Renal cortex interstitium (tissue), 11 donors: ENCODE data around the gene MANF. TPM values are rescaled to one million over a fixed set of nuclear protein-coding genes. Genes with fewer than 3 reads are reported as not detected.

Source experiments
- DNase-seq, 11 donors: peaks; one replicate each; pipeline ENCODE4 v3.0.0-alpha.2; 2013; ENCODE audit warnings: low read depth in 9 of 11, low spot score in 4 of 11; ENCODE audit errors: extremely low read depth in 1 of 11
- polyA plus RNA-seq, 3 donors: library from polyadenylated mRNA; unstranded; fragments of 120-200 nt; gene quantifications; one replicate each; pipeline ENCODE4 v1.2.1, GENCODE V29; 2013; ENCODE audit not compliant: insufficient read length in 3 of 3

The MANF gene
- polyA plus RNA-seq, 3 donors: 122 to 141 (median 129) TPM

DNA sequence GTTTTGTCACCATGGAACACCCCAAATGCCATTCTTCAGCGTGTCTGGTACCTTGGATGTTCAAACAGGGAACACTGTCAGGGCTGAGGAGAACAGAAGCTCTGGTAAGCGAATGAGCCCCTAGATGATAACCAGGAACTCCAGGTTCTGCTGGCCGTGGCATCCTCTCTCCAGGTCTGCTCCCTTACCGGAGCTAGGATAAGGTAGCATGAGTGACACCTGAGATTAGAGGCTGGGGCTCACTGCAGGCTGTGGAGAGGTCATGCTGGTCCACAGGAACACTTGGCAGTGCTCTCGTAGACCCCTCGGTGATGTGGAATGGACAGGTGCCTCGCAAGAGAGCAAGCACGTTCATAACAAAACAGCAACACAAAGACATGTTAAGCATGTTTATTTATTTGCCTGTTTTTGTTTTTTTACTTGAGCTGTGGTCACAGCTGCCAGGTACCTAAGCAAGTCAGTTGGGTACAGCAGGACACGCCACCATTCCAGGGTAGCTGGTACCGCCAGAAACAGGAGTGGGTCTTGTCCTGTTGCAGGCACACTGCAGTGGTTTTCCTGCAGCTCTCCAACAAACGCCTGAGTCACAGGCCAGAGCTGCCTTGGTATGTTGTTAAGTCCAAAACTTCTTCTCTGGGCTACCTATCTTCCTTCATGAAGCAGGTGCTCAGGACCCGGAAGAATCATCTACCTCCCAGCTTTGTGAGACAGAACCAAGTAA lies 10.6 kb downstream of the MANF start:
- no peak for DNase-seq

DNA sequence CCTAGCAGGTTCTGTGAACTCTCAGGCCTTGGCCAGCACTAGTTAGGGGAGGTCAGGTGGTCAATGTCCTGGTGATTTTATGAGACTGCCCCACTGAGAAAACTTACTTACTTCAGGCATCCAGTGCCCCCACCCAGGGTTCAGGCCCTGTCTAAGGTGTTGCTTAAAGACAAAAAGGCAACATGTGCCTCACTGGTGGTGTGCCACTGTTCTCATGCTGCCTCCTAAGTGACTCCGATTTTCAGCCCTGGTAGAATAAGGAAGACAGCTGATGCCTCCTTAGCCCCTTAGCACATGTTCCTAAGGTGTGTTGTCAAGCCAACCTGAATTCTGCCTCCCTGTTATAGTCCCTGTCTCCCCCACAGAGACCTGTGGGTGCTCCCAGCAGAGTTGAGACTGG lies 11.3 kb downstream of the MANF start:
- DNase-seq: no peak

DNA sequence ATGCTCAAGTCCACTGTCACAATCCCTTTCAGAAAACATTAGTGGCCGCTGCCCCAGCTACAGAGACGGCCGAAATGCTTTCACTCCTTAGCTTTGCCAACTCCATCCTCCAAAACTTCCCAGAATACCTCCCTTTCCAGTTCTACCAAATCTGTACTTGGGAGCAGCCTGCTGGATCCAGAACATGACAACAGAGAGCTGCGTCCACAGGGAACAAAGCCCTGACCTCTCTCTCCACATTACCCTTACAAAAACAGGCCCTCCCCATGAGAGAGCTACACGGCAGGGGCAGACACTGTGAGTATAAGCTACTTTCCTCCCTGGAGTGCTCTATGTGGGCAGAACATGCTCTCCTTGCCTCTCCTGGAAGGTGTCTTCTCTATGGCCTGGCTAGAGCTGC lies 12.3 kb downstream of the MANF start:
- no peak for DNase-seq

DNA sequence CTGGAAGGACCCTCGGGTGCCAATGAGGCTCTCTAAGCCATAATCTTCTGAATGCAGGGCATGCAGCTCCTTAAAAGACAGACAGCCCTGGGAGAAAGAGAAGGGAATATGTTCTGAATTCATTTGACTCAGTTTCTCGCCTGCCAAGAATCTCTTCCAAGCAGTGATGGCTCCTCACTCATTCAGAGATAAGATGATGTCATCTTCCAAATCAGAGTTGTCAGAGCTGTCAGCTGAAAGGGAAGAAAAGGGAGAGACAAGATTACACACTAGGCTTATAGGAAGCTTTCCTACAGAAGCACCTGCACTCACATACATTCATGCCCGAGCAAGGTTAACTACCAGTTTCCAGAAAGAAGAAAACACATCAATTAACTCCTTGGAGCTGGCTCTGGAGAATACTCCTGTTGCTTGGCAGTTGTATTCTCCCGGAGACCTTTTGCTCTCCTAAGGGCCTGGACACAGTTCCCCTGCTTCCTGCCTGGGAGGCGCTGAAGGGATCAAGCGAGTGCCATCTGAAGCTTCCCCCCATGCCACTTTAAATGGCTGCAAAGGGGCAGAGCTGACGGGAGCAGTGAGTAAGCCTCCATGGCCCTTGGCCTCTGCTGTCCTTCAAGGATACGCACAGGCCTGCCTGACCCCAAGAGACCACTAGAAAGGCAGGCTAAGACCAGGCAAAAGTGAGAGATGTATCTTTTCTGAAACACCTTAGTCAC lies 13.7 kb downstream of the MANF start:
- DNase-seq: no peak

DNA sequence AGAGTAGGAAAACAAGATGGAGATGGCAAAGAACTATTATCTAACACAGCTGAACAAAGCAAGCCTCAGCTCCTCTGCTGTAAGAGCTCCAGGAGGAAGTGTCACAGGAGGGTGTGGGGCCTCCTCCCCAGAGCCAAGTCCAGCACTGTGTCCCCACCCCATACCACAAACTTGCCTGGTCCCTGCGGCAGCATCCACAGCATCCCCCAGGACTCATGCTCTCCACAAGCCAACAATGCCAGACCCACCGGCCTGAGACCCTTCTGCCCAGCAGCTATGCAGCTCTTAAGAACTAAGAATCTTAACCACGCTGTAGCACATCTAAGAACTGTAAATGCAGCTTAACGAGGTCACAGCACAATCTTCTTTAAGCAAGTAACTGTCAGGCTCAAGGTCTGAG lies 15.1 kb downstream of the MANF start:
- DNase-seq: no peak

DNA sequence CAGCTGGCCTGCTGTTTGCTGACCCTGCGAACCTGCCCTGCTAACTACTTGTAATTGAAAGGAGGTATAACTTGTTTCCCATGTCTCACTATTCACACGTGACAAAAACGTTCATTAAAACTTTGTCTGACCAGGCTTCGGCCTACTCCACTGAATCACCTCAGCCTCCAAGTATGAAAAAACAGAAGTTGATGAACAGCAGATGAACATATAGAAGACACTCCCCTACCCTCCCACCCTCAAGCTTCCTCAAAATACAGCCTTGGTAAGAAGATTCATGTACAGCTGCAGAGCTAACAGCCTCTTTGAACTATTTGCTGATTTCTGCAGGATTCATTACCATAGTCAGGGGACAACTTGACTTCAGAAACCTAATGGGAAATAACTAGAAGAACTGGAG lies 16.6 kb downstream of the MANF start:
- DNase-seq: no peak

DNA sequence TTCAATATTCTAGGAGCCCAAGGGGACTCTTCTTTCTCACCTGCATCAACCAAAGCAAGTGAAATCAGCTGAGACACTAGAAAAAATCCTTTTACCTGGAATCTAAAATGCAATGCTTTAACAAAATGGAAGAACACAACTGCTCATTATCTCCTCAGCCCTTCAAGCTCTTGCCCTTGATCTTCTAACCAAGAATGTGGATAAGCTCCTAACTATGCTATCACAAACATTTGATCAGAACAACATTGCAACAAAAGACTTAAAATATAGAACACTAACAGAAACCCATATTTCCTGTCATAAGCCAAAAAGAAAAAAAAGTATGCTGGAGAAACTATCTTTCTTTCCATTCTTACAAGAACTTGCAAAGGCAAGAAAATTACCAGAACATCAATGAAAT lies 18.6 kb downstream of the MANF start:
- DNase-seq: no peak

DNA sequence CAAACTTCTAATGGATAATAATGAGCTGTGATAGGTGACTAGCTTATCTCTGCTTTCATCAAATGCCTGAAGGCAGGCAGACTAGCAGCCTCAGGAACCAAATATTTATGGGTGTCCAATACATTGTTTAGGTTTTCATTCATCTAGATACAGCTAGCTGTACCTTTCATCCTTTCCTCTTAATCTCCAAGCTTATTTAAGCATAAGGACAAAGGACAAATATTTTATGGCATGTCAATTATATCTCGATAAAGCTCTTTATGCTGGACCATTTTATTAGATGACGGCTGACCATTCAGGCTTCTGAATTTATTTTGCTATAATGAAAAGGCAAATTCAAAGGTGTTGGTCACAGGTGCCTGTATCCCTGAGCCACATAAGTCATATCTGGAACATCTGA lies 22.9 kb downstream of the MANF start:
- DNase-seq: no peak

DNA sequence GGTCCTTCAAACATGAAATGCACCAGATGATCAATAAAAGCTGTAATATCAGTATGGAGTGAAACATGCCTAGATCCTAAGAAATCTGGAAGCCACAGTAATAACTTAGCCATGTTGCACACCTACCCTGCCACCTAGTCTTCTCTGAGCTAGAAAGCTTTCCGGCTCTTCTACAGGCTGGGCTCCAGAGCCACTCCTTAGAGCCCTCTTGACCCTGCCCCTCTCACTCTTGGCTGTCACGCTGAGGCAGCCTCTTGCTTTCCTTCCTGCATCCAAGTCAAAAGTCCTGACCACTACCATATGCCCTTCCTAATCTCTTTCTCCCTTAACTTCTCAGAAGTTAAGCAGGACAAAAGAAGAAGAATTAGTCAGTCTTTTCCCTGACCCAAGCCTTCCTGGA lies 23.7 kb downstream of the MANF start:
- DNase-seq: no peak

DNA sequence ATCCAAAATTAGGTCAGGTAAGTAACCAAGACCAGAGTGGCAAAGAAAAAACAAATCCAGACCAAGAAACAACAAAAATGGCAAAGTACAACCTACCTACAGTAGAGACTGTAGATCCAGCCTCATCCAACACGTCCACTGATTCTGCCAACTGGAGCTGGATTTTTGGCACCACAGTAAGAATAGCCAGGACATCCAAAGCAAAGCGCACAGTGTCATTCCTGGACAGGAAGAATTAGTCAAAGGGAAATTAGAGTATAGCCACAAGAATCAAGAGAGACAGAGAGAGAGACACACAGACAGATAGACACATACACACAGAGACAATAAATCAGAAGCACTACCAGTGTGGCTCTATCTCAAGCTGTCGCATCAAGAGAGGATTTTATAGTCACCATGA lies 37.1 kb downstream of the MANF start:
- no peak for DNase-seq

DNA sequence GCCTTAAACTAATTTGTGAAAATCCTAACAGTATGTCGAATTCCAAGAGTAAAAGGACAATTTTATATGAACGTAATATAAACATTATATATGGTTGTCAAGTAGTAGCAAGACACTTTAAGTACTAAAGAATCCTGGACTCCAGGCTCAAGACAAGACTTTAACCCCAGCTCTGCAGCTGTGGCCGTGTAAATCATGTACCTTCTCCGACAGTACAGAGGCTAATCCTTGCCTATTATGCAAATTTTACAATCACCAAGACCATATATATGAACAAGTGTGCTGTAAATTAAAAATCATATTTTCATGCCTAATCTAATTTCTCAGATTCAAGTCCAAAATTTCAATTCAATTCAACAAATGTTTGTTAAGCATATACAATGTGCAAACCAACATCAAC lies 41.8 kb downstream of the MANF start:
- no peak for DNase-seq

DNA sequence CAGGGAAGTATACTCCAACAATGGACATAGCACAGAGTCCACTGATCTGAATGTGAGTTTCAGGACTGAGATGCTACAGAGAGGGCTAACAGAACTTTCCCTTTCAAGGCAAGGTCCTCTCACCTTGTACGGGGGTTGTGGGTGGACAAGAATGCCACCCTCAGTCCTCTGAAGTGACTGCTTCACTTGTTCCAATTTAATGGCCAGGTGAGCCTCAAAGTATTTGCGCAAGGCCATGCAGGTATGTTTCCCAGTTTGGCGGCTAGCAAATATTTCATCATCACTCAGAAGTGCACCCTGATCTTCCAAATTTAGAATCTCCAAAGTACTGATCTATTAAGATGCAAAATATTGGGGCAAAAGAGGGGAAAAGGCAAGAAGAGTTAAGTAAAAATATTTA lies 44.0 kb downstream of the MANF start:
- DNase-seq: no peak

DNA sequence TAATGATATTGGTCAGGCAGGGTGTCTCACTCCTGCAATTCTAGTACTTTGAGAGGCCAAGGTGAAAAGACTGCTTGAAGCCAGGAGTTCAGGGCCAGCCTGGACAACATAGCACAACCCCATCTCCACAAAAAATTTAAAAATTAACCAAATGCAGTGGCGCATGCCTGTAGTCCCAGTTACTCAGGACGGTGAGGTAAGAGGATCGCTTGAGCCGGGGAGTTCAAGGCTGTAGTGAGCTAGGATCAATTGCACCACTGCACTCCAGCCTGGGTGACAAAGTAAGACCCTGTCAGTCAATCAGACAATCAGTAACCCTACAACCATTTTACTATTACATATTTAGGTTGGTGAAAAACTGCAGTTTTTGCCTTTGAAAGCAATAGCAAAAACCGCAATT lies 49.0 kb downstream of the MANF start:
- DNase-seq: no peak

DNA sequence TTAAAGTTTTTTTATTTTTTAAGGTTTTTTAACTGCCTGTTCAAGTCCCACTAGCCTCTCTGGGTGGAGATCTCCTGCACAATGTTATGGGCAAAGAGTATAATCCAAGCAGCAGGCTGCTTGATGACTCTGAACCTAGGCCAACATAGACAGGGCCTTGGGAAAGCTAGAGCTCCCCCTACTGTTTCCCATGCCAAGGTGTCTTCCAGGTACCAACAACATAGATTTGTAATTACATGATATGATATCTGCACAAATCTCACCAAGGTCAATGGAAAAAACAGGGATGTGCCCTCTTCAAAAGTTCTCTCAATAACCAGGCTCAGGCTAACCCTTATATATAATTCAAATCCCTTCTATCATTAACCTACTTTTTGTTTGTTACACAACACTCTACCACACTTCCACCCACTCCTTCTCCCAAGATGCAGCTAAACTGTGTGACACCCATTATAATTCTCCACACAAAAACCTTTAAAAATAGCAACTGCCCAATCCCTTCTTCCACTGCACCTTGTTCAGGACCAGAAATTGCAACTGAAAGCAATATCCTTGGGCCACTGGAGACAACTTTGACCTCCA lies 49.7 kb downstream of the MANF start:
- DNase-seq: peak in 9 of 11 donors; percentile 2 to 18 (median 8)

DNA sequence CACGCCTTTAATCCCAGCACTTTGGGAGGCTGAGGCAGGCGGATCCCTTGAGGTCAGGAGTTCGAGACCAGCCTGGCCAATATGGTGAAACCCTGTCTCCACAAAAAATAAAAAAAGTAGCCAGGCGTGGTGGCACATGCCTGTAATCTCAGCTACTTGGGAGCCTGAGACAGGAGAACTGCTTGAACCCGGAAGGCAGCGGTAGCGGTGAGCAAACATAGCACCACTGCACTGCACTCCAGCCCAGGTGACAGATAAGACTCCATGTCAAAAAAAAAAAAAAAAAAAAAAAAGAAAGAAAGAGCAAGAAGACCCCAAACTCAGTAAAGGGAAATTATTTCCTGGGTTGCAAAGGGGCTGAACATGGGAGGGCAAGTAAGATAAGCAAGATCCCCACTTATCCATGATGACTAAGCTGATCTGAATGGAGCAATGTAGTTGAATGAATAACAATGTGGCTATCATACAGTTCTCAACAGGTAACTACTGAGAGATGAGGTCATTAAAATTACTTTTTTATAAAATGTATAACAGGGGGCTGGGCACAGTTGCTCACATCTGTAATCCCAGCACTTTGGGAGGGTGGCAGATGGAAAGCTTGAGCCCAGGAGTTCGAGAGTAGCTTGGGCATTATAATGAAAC lies 52.0 kb downstream of the MANF start:
- no peak for DNase-seq

Other genes starting within 250 kb of the MANF start
- gene RBM15B, start 6.0 kb downstream of the MANF start, polyA plus RNA-seq: 10 to 100 TPM; 37.1 to 46.1 (median 39.8) TPM
- gene DCAF1, start 114.7 kb downstream of the MANF start, polyA plus RNA-seq: 10 to 100 TPM; 27.8 to 31.2 (median 28.7) TPM
- 10 to 100 TPM; 15.4 to 17.7 (median 16.3) TPM for gene RAD54L2, start 153.4 kb downstream of the MANF start, polyA plus RNA-seq